Nephron progenitor cell (in vitro differentiated cells): ENCODE measurements around the gene NOC2L.

Experiments used
- DNase-seq: peaks from one replicate; pipeline ENCODE4 v3.0.0; 2021
- H3K27ac Mint-ChIP-seq: 2 replicates; pipeline ENCODE4 v1.8.0; 2021; ENCODE audit warnings: mild to moderate bottlenecking, moderate library complexity, mixed read lengths
- H3K27me3 Mint-ChIP-seq: 2 replicates; pipeline ENCODE4 v1.8.0; 2021; ENCODE audit warnings: mild to moderate bottlenecking, low read depth, mixed read lengths; ENCODE audit not compliant: poor library complexity
- H3K36me3 Mint-ChIP-seq: 2 replicates; pipeline ENCODE4 v1.8.0; 2021; ENCODE audit warnings: low read depth, mixed read lengths
- H3K4me1 Mint-ChIP-seq: 2 replicates; pipeline ENCODE4 v1.8.0; 2021; ENCODE audit warnings: mixed read lengths
- H3K4me3 Mint-ChIP-seq: 2 replicates; pipeline ENCODE4 v1.8.0; 2021; ENCODE audit warnings: mild to moderate bottlenecking, moderate library complexity, mixed read lengths
- H3K9me3 Mint-ChIP-seq: 2 replicates; pipeline ENCODE4 v1.8.0; 2021; ENCODE audit warnings: mild to moderate bottlenecking, moderate library complexity, mixed read lengths
- CTCF ChIP-seq: fragments of 200-600 bp; sonication (generic); IDR thresholded peaks from 2 replicates; pipeline ENCODE4 v1.5.0; 2021; ENCODE audit warnings: antibody characterized with exemption

The NOC2L gene

GRCh38 chr1:924656-925560, 34.1 kb downstream of the NOC2L start:
- H3K27me3 Mint-ChIP-seq, result peaks cover 67% of the 10 kb centered on the region
- no peaks in the 10 kb centered on the region for H3K9me3 Mint-ChIP-seq
- no peak for TF ChIP-seq CTCF
- DNase-seq, result peak; percentile 72
- H3K36me3 Mint-ChIP-seq, result peaks cover 20% of the 10 kb centered on the region
- peak overlapping the region; percentile 78 for H3K4me3 Mint-ChIP-seq
- no peak overlapping the region for H3K27ac Mint-ChIP-seq
- peaks cover 54% of the 10 kb centered on the region for H3K4me1 Mint-ChIP-seq

- H3K9me3 Mint-ChIP-seq, result no peaks in the 10 kb centered on the region
- no peak overlapping the region for H3K27ac Mint-ChIP-seq
- H3K27me3 Mint-ChIP-seq, result peaks cover 62% of the 10 kb centered on the region
- H3K4me1 Mint-ChIP-seq, result peaks cover 54% of the 10 kb centered on the region
- no peak for DNase-seq
- H3K4me3 Mint-ChIP-seq, result peak overlapping the region; percentile 78
- TF ChIP-seq CTCF, result no peak
- peaks cover 16% of the 10 kb centered on the region for H3K36me3 Mint-ChIP-seq
These were observed 34.9 kb downstream of the NOC2L start for GRCh38 chr1:923991-924655.

- no peaks in the 10 kb centered on the region for H3K9me3 Mint-ChIP-seq
- peaks cover 11% of the 10 kb centered on the region for H3K36me3 Mint-ChIP-seq
- no peak for TF ChIP-seq CTCF
- peaks cover 58% of the 10 kb centered on the region for H3K27me3 Mint-ChIP-seq
- peaks cover 53% of the 10 kb centered on the region for H3K4me1 Mint-ChIP-seq
- H3K4me3 Mint-ChIP-seq, result peak within 1 kb of the TSS; percentile 80
- peak; percentile 94 for DNase-seq
- H3K27ac Mint-ChIP-seq, result no peak within 1 kb of the TSS
These were observed 35.7 kb downstream of the NOC2L start, which contains the start of gene SAMD11 for GRCh38 chr1:923131-923990. TSS of gene SAMD11 (plus strand) at chr1:923923. CDS start at chr1:924432, 509 bp downstream.

- peaks cover 66% of the 10 kb centered on the region for H3K4me1 Mint-ChIP-seq
- peak overlapping the region; percentile 73 for H3K27ac Mint-ChIP-seq
- peaks cover 5% of the 10 kb centered on the region for H3K36me3 Mint-ChIP-seq
- H3K9me3 Mint-ChIP-seq, result no peaks in the 10 kb centered on the region
- peak; percentile 23 for TF ChIP-seq CTCF
- peak overlapping the region; percentile 75 for H3K4me3 Mint-ChIP-seq
- peaks cover 52% of the 10 kb centered on the region for H3K27me3 Mint-ChIP-seq
- peak; percentile 88 for DNase-seq
These were observed 37.8 kb downstream of the NOC2L start for GRCh38 chr1:921011-921837.

- H3K4me1 Mint-ChIP-seq, result peaks cover 68% of the 10 kb centered on the region
- H3K4me3 Mint-ChIP-seq, result no peak overlapping the region
- no peaks in the 10 kb centered on the region for H3K9me3 Mint-ChIP-seq
- TF ChIP-seq CTCF, result no peak
- H3K36me3 Mint-ChIP-seq, result peaks cover 4% of the 10 kb centered on the region
- peaks cover 47% of the 10 kb centered on the region for H3K27me3 Mint-ChIP-seq
- H3K27ac Mint-ChIP-seq, result no peak overlapping the region
- no peak for DNase-seq
These were observed 38.5 kb downstream of the NOC2L start for GRCh38 chr1:920521-920920.
